RWPE2 (cell line): ENCODE measurements around the gene SELENON.

Source experiments
- ATAC-seq: fragments of 200-7000 bp; cut with Tn5 transposase; 3 replicates; pipeline ENCODE4 v1.9.1; 2021; ENCODE audit warnings: low read depth
- DNase-seq: peaks from one replicate; pipeline ENCODE4 v3.0.0-alpha.2; 2020; ENCODE audit warnings: low spot score
- H3K27ac ChIP-seq: fragments of 450-650 bp; 2 replicates; pipeline ENCODE4 v1.5.1; 2017; ENCODE audit warnings: mild to moderate bottlenecking; ENCODE audit not compliant: poor library complexity, severe bottlenecking
- H3K27me3 ChIP-seq: fragments of 250-450 bp; sonication (Bioruptor Pico); 2 replicates; pipeline ENCODE4 v1.5.1; 2021; ENCODE audit warnings: mild to moderate bottlenecking, moderate library complexity; ENCODE audit not compliant: insufficient read depth, poor library complexity, severe bottlenecking
- H3K36me3 ChIP-seq: fragments of 250-450 bp; sonication (Bioruptor Pico); 2 replicates; pipeline ENCODE4 v1.5.1; 2020; ENCODE audit warnings: low read depth, mild to moderate bottlenecking, moderate library complexity
- H3K4me1 ChIP-seq: fragments of 250-450 bp; sonication (Bioruptor Pico); 2 replicates; pipeline ENCODE4 v1.5.1; 2021; ENCODE audit warnings: mild to moderate bottlenecking, moderate library complexity; ENCODE audit not compliant: insufficient read depth, poor library complexity, severe bottlenecking
- H3K4me3 ChIP-seq: fragments of 250-450 bp; sonication (Bioruptor Pico); 2 replicates; pipeline ENCODE4 v1.5.1; 2021; ENCODE audit warnings: mild to moderate bottlenecking, moderate library complexity; ENCODE audit not compliant: severe bottlenecking
- H3K9me3 ChIP-seq: fragments of 250-450 bp; sonication (Bioruptor Pico); 2 replicates; pipeline ENCODE4 v1.5.1; 2021; ENCODE audit warnings: mild to moderate bottlenecking, moderate library complexity; ENCODE audit not compliant: severe bottlenecking
- TF ChIP-seq, protein P1 (sequence below): fragments of 450-650 bp; IDR thresholded peaks from one replicate; pipeline ENCODE4 v1.5.1; 2017; ENCODE audit warnings: mild to moderate bottlenecking, moderate library complexity; ENCODE audit not compliant: poor library complexity, severe bottlenecking

SELENON gene

GRCh38 chr1:25843483-25843882 is 43.5 kb downstream of the SELENON start:
- DNase-seq, result no peak
- ATAC-seq, result no peak
- TF ChIP-seq, protein P1, sequence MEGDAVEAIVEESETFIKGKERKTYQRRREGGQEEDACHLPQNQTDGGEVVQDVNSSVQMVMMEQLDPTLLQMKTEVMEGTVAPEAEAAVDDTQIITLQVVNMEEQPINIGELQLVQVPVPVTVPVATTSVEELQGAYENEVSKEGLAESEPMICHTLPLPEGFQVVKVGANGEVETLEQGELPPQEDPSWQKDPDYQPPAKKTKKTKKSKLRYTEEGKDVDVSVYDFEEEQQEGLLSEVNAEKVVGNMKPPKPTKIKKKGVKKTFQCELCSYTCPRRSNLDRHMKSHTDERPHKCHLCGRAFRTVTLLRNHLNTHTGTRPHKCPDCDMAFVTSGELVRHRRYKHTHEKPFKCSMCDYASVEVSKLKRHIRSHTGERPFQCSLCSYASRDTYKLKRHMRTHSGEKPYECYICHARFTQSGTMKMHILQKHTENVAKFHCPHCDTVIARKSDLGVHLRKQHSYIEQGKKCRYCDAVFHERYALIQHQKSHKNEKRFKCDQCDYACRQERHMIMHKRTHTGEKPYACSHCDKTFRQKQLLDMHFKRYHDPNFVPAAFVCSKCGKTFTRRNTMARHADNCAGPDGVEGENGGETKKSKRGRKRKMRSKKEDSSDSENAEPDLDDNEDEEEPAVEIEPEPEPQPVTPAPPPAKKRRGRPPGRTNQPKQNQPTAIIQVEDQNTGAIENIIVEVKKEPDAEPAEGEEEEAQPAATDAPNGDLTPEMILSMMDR, result no peak
- Histone ChIP-seq H3K27me3 (no peaks in the 10 kb centered on the region), H3K27ac (no peak overlapping the region), H3K9me3 (no peaks in the 10 kb centered on the region), H3K36me3 (peaks cover 11% of the 10 kb centered on the region; the same call in 1 of the 2 replicates), H3K4me1 (no peaks in the 10 kb centered on the region), H3K4me3 (no peak overlapping the region)

- H3K4me3 ChIP-seq, result no peak overlapping the region
- TF ChIP-seq, protein P1, result no peak
- H3K27me3 ChIP-seq, result no peaks in the 10 kb centered on the region
- no peak overlapping the region for H3K27ac ChIP-seq
- DNase-seq (no peak), ATAC-seq (no peak)
- no peaks in the 10 kb centered on the region for H3K9me3 ChIP-seq
- H3K36me3 ChIP-seq, result peaks cover 10% of the 10 kb centered on the region
- H3K4me1 ChIP-seq, result no peaks in the 10 kb centered on the region
Measured at GRCh38 chr1:25844536-25845337, 44.7 kb downstream of the SELENON start.

- Histone ChIP-seq H3K27me3 (no peaks in the 10 kb centered on the region), H3K4me1 (no peaks in the 10 kb centered on the region), H3K9me3 (no peaks in the 10 kb centered on the region), H3K4me3 (no peak overlapping the region), H3K36me3 (peaks cover 9% of the 10 kb centered on the region), H3K27ac (no peak overlapping the region)
- TF ChIP-seq, protein P1, result no peak
- ATAC-seq (no peak), DNase-seq (no peak)
Measured at GRCh38 chr1:25845664-25846063, 45.7 kb downstream of the SELENON start.

DNA sequence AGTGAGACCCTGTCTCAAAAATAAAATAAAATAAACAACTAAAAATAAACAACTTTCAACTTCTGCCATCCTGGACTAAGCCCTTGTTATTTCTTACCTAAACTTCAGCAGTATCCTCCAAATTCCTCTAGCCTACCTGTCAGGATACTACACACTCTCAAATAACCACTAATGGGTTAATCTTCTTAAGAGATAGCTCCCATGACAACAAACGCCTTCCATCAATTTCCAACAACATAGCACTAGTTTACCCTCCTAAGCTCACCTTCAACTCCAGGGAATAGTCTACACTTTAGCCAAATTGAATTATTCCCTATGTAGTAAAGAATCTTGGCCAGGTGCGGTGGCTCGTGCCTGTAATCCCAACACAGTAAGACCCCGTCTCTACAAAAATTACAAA is 47.9 kb downstream of the SELENON start:
- Histone ChIP-seq H3K9me3 (no peaks in the 10 kb centered on the region), H3K27ac (no peak overlapping the region), H3K36me3 (peaks cover 23% of the 10 kb centered on the region), H3K4me1 (no peaks in the 10 kb centered on the region), H3K4me3 (no peak overlapping the region), H3K27me3 (no peaks in the 10 kb centered on the region)
- TF ChIP-seq, protein P1, result no peak
- DNase-seq (no peak), ATAC-seq (no peak)

- no peaks in the 10 kb centered on the region for H3K4me1 ChIP-seq
- ATAC-seq, result no peak; the same call in 2 of the 3 replicates
- no peaks in the 10 kb centered on the region for H3K9me3 ChIP-seq
- TF ChIP-seq, protein P1, result no peak
- DNase-seq, result no peak
- no peaks in the 10 kb centered on the region for H3K27me3 ChIP-seq
- no peak overlapping the region for H3K27ac ChIP-seq
- H3K4me3 ChIP-seq, result no peak overlapping the region
- H3K36me3 ChIP-seq, result peaks cover 29% of the 10 kb centered on the region
Measured at GRCh38 chr1:25848531-25848930, 48.5 kb downstream of the SELENON start.
